NOMO-1 treated with dmso at 0.1 percent for 144 hours (cell line): ENCODE measurements around the gene FLNC.

ENCODE experiments used
- DNase-seq: peaks from one replicate; lab custom pipeline; 2025; ENCODE audit not compliant: unreplicated experiment; lab: John Stamatoyannopoulos, UW

Gene FLNC

GRCh38 chr7:128830231-128831177 lies at the start of gene FLNC:
TSS of gene FLNC (plus strand) at chr7:128830406. CDS start at chr7:128830638, 232 bp downstream.
- no peak for DNase-seq

GRCh38 chr7:128781126-128781525 lies 49.1 kb upstream of the FLNC start:
- no peak for DNase-seq

DNA sequence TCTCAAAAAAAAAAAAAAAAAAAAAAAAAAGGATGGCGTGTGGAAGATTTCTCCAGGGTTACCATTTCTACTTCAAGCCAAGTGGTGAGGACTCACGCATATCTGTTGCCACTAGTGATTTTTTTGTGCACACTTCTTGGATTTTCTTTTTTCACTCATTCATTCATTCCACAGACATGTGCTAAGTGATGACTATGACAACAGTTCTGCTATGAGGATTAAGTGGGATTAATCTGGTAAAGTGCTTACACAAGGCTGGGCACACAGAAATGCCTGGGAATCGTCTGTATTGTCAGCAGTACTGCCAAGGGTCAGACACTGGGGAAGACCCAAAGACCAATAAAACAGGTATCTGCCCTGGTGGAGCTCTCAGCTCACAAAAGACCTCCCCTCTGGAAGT lies 48.4 kb upstream of the FLNC start:
- DNase-seq: no peak

- no peak for DNase-seq
Measured at GRCh38 chr7:128783143-128783861, 46.9 kb upstream of the FLNC start.

DNA sequence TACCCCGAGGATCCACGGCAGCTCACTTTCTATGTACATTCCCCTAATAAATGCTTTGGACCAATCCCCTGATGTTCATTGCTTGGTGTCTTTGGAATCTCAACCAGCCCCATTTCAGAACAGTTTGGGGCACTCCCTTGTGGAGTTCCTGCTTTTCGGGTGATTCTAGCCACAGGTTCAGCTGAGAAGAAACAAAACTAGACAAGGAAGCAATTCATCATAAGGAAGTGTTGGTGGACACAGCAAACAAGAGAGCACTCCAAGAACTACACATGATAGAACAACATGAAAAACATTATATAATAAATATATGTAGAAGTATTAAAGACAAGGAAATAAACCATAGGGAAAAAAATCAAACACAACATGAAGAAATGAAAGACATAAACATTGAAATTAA lies 44.5 kb upstream of the FLNC start:
- no peak for DNase-seq

GRCh38 chr7:128788446-128789412 lies 41.5 kb upstream of the FLNC start:
- no peak for DNase-seq

DNA sequence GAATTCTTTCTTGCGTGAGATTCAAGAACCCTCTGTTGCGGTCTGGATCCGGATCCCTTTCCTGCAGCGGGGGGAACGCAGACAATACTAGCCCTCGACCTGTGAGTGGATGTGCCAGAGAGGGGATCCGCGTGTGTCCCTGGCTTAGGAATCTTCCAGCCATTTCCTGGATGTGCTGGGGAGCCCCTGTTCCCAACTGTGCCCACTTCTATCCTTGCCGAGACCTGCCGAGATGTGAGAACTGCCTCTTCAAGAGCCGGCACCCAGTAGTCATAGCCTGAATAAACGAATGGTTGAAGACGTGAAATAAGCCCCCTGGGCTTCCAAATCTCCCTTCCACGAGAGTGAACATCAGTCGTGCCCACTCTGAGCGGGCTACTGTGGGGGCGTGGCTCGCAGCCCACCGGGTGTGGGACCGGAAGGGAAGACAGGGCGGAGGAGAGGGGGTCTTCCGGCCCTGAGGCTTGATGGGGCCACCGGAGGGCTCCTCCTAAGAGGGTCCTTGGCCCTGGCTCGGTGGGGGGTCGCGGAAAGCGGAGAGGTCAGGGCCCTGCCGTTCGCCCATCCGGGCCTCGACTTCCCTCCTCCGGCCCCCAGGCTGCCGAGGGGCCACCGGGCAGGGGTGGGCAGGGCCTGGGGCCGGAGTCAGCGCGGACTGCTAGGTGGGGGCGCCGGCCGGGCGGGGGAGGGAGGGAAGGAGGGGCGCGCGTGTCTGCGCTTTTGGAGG lies 39.7 kb upstream of the FLNC start:
- no peak for DNase-seq

GRCh38 chr7:128791121-128791971 lies 38.9 kb upstream of the FLNC start, which contains the start of gene CCDC136:
TSS of gene CCDC136 (plus strand) at chr7:128791968. CDS start at chr7:128792412, 444 bp downstream.
- peak; percentile 21 for DNase-seq

GRCh38 chr7:128791972-128792327 lies 38.3 kb upstream of the FLNC start:
- DNase-seq: no peak

DNA sequence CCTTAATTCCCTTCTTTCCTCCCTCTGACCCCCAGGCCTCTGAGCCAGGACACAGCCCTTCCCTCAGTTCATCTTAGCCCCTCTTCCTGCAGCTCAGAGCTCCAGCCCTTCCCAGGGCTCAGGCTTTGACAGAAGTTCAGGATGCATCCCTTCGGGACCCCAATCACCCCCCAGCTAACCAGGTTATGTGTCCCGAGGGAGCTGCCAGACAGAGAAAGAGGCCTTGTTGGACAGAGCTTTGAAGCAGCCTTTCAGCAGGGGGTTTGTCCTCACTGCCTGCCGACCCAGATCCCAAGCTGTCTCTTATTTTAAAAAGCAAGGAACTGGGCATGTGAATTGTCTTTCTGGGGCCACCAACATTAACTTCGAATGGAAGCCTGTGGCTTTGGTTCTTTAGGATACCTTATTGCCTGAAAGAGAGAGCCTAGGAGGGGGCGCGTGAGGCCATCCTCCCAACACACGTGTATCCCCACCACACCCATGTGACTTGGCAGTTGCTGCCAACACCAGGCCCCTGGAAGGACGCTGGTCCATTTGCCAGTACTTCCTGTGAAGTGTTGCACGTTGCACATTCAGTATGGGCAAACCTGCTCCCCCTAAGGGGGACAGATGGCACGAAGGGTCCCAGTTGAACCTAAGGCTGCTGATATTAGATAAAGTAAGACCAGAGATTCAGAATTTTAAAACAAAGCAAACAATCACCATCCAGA lies 37.6 kb upstream of the FLNC start:
- no peak for DNase-seq

GRCh38 chr7:128793181-128793547 lies 37.0 kb upstream of the FLNC start:
- no peak for DNase-seq

- no peak for DNase-seq
Measured at GRCh38 chr7:128794020-128794419, 36.2 kb upstream of the FLNC start.

GRCh38 chr7:128794436-128794835 lies 35.8 kb upstream of the FLNC start:
- no peak for DNase-seq

- DNase-seq: no peak
Measured at GRCh38 chr7:128795129-128795528, 35.1 kb upstream of the FLNC start.

DNA sequence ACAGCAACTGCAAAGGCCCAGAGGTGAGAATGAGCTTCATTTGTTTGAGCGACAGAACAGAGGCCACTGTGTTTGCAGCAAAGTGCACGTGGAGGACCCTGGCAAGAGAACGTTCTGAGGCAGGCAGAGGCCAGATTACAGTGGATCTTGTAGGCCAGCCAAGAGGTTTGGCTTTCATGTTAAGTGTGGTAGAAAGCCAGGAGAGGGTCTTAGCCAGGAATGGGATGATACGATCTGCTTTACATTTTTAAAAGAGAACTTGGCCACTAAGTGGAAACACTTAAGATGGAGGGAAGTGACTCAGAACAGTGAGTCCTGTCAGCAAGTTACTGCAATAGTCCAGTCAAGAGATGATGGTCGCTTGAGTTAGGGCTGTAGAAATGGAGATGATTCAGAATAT lies 33.9 kb upstream of the FLNC start:
- no peak for DNase-seq

DNA sequence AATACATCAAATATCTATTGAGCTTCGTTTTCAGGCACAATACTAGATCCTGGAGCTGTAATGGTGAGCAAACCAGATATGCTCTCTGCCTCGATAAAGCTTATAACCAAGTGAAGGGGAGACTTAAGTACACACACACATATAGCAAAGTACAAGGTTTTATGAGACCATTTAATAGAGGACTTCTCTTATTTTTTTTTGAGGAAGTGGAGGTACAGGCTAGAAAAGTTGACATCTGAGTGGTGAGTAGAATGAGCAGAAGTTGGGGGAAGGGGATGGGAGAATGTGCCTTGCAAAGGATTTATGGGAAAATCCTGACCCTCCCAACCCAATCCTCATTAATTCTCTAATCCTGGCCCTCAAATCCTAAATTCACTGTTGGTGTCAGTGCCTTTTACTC lies 30.8 kb upstream of the FLNC start:
- DNase-seq: no peak

- no peak for DNase-seq
Measured at GRCh38 chr7:128800567-128800966, 29.6 kb upstream of the FLNC start.

DNA sequence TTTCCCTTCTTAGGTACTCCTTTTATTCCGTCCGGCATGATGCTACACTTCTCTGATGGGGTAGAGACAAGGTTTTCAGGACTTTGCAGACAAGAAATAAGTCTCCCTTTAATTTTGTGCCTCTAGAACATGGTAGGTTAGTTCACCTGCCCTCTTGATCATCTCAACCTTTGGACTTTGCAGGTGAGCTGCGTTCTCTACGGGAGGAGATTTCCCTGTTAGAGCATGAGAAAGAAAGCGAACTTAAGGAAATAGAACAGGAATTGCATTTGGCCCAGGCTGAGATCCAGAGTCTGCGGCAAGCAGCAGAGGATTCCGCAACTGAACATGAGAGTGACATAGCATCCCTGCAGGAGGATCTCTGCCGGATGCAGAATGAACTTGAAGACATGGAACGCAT lies 29.2 kb upstream of the FLNC start:
- DNase-seq: no peak
